Upper lobe of right lung (tissue), 1 donor: Measurements from ENCODE around the gene HOXB5. TPM values are rescaled to one million over a fixed set of nuclear protein-coding genes. Genes with fewer than 3 reads are reported as not detected.

Experiments used
- ATAC-seq: fragments of 200-7000 bp; cut with Tn5 transposase; one replicate; pipeline ENCODE4 v1.9.1; 2020; ENCODE audit warnings: mild to moderate bottlenecking, moderate library complexity
- DNase-seq: peaks from one replicate; pipeline ENCODE4 v3.0.0-alpha.2; 2020
- H3K27ac ChIP-seq: fragments of 200-600 bp; one replicate; pipeline ENCODE4 v1.8.0; 2022
- H3K27me3 ChIP-seq: fragments of 200-600 bp; one replicate; pipeline ENCODE4 v1.8.0; 2022; ENCODE audit warnings: mild to moderate bottlenecking
- H3K36me3 ChIP-seq: fragments of 200-600 bp; one replicate; pipeline ENCODE4 v1.8.0; 2022
- H3K4me1 ChIP-seq: fragments of 200-600 bp; one replicate; pipeline ENCODE4 v1.8.0; 2022
- H3K4me3 ChIP-seq: fragments of 200-600 bp; one replicate; pipeline ENCODE4 v1.8.0; 2022; ENCODE audit warnings: mild to moderate bottlenecking
- H3K9me3 ChIP-seq: fragments of 200-600 bp; one replicate; pipeline ENCODE4 v1.8.0; 2022
- CTCF ChIP-seq: fragments of 200-600 bp; IDR thresholded peaks from one replicate; pipeline ENCODE4 v1.8.0; 2022; ENCODE audit warnings: antibody characterized with exemption
- intact Hi-C: fragments of 100-400 bp; cut with DNase I; formaldehyde crosslinking; loops from one replicate; pipeline ENCODE4 v1.11.0; 2022
- total RNA-seq: library from RNA; stranded (reverse); fragmentation: NEBNext Ultra II Directional; extraction: Animal tissue kit (Norgen Biotek cat#: 25700); gene quantifications from one replicate; pipeline ENCODE4 v1.2.1, GENCODE V29; 2021
- donor health status: DM: no; HTN: yes; CAD: no; lungs with severe emphysema.

Gene HOXB5
- total RNA-seq, 1 donor from 2014 or later: 4.4 TPM

- Histone ChIP-seq H3K4me1 (peaks cover 24% of the 10 kb centered on the region), H3K9me3 (no peaks in the 10 kb centered on the region), H3K27ac (peak overlapping the region; percentile 83), H3K4me3 (peak overlapping the region; percentile 39), H3K27me3 (peaks cover 62% of the 10 kb centered on the region), H3K36me3 (no peaks in the 10 kb centered on the region)
- no peak for DNase-seq
- no peak for ATAC-seq
- no peak for TF ChIP-seq CTCF
- intact Hi-C loops: no loop called here
These were observed 23.8 kb downstream of the HOXB5 start for GRCh38 chr17:48569674-48570324.

- Histone ChIP-seq H3K36me3 (no peaks in the 10 kb centered on the region), H3K9me3 (no peaks in the 10 kb centered on the region), H3K4me3 (peak overlapping the region; percentile 39), H3K4me1 (peaks cover 24% of the 10 kb centered on the region), H3K27ac (peak overlapping the region; percentile 83), H3K27me3 (peaks cover 67% of the 10 kb centered on the region)
- no peak for TF ChIP-seq CTCF
- no peak for ATAC-seq
- no peak for DNase-seq
- intact Hi-C loops: no loop called here
These were observed 24.4 kb downstream of the HOXB5 start for GRCh38 chr17:48569240-48569582.

- no peak for TF ChIP-seq CTCF
- peaks cover 66% of the 10 kb centered on the region for H3K27me3 ChIP-seq
- ATAC-seq (no peak), DNase-seq (no peak)
- H3K36me3 ChIP-seq: no peaks in the 10 kb centered on the region
- peak overlapping the region; percentile 11 for H3K27ac ChIP-seq
- intact Hi-C loops: no loop called here
- H3K9me3 ChIP-seq: no peaks in the 10 kb centered on the region
- H3K4me3 ChIP-seq: peak overlapping the region; percentile 39
- peaks cover 24% of the 10 kb centered on the region for H3K4me1 ChIP-seq
These were observed 24.9 kb downstream of the HOXB5 start for GRCh38 chr17:48568499-48569239.

- H3K9me3 ChIP-seq: no peaks in the 10 kb centered on the region
- peak overlapping the region; percentile 11 for H3K27ac ChIP-seq
- peaks cover 61% of the 10 kb centered on the region for H3K27me3 ChIP-seq
- peaks cover 24% of the 10 kb centered on the region for H3K4me1 ChIP-seq
- ATAC-seq (no peak), DNase-seq (no peak)
- no peak for TF ChIP-seq CTCF
- H3K4me3 ChIP-seq: peak overlapping the region; percentile 39
- H3K36me3 ChIP-seq: no peaks in the 10 kb centered on the region
- intact Hi-C loops: no loop called here
These were observed 25.8 kb downstream of the HOXB5 start for GRCh38 chr17:48567646-48568354.

- Histone ChIP-seq H3K4me3 (no peak overlapping the region), H3K27me3 (peaks cover 62% of the 10 kb centered on the region), H3K9me3 (no peaks in the 10 kb centered on the region), H3K4me1 (peaks cover 18% of the 10 kb centered on the region), H3K27ac (peak overlapping the region; percentile 9), H3K36me3 (no peaks in the 10 kb centered on the region)
- TF ChIP-seq CTCF: no peak
- ATAC-seq: no peak
- DNase-seq: no peak
- intact Hi-C loops: no loop called here
These were observed 26.4 kb downstream of the HOXB5 start for GRCh38 chr17:48567209-48567608.
